Lung microvascular endothelial cell (primary cell): Measurements from ENCODE around the gene FCF1. TPM values are rescaled to one million over a fixed set of nuclear protein-coding genes. Genes with fewer than 3 reads are reported as not detected.

Experiments
- DNase-seq, 2 donors: peaks; one replicate each; pipeline versions ENCODE4 v3.0.0 to v3.0.0-alpha.2; 2010; ENCODE audit warnings: low read depth in 2 of 2
- total RNA-seq: library from RNA; depleted of rRNA; stranded (reverse); fragments of >200 nt; gene quantifications from 2 replicates; pipeline ENCODE4 v1.2.1, GENCODE V29; 2014

FCF1 gene
- total RNA-seq, result 10.9 and 12.9 TPM in 2 replicates

GRCh38 chr14:74712499-74713394, at the start of gene FCF1, which contains the start of gene AREL1:
Gene FCF1, plus strand, starts transcription at chr14:74713144. Its CDS starts 54 bp downstream, at chr14:74713198.
Gene AREL1, minus strand, starts transcription at chr14:74713080. Its CDS starts 27,465 bp downstream, at chr14:74685615.
- DNase-seq, result peak; percentile 92 to 93

- DNase-seq, result no peak
Measured at GRCh38 chr14:74663884-74664283, 49.1 kb upstream of the FCF1 start.

GRCh38 chr14:74664717-74665116, 48.2 kb upstream of the FCF1 start:
- DNase-seq, result no peak

GRCh38 chr14:74667758-74668157, 45.2 kb upstream of the FCF1 start:
- DNase-seq, result peak in 1 of 2 donors; percentile 69

- no peak for DNase-seq
Measured at GRCh38 chr14:74669256-74669655, 43.7 kb upstream of the FCF1 start.

- no peak for DNase-seq
Measured at GRCh38 chr14:74669846-74670245, 43.1 kb upstream of the FCF1 start.

- DNase-seq, result peak in 1 of 2 donors; percentile 22
Measured at GRCh38 chr14:74670726-74671411, 42.1 kb upstream of the FCF1 start.

GRCh38 chr14:74671789-74672188, 41.2 kb upstream of the FCF1 start:
- DNase-seq, result peak in 1 of 2 donors; percentile 77

- DNase-seq, result no peak
Measured at GRCh38 chr14:74673768-74674167, 39.2 kb upstream of the FCF1 start.

- no peak for DNase-seq
Measured at GRCh38 chr14:74675219-74675618, 37.7 kb upstream of the FCF1 start.

- no peak for DNase-seq
Measured at GRCh38 chr14:74682169-74682952, 30.6 kb upstream of the FCF1 start.

GRCh38 chr14:74683406-74683805, 29.5 kb upstream of the FCF1 start:
- peak in 1 of 2 donors; percentile 27 for DNase-seq

- no peak for DNase-seq
Measured at GRCh38 chr14:74684434-74684833, 28.5 kb upstream of the FCF1 start.

- no peak for DNase-seq
Measured at GRCh38 chr14:74685056-74685455, 27.9 kb upstream of the FCF1 start.

GRCh38 chr14:74685921-74686678, 26.8 kb upstream of the FCF1 start:
- DNase-seq, result no peak

GRCh38 chr14:74691456-74691855, 21.5 kb upstream of the FCF1 start:
- no peak for DNase-seq

- no peak for DNase-seq
Measured at GRCh38 chr14:74693191-74693590, 19.8 kb upstream of the FCF1 start.

- DNase-seq, result no peak
Measured at GRCh38 chr14:74695406-74695805, 17.5 kb upstream of the FCF1 start.

- no peak for DNase-seq
Measured at GRCh38 chr14:74697011-74697410, 15.9 kb upstream of the FCF1 start.

- peak in 1 of 2 donors; percentile 20 for DNase-seq
Measured at GRCh38 chr14:74697543-74697942, 15.4 kb upstream of the FCF1 start.

- no peak for DNase-seq
Measured at GRCh38 chr14:74697976-74698375, 15.0 kb upstream of the FCF1 start.
